ENCODE results near the gene VWF. TPM values are rescaled to one million over a fixed set of nuclear protein-coding genes. Genes with fewer than 3 reads are reported as not detected.

VWF gene
- total and polyA plus RNA-seq, 2 of the 4 experiments (the other 2 are of a cell fraction) = under 0.01 to 0.09 TPM

- Histone ChIP-seq H3K23ac (ENCODE audit: low read depth, low read length) (no peak overlapping the region), H2BK20ac (ENCODE audit: low read depth, low read length) (no peak overlapping the region), H3K9ac (ENCODE audit: low read depth, low read length) (no peak overlapping the region), H3K9me3 (ENCODE audit: control insufficient read depth, insufficient read depth, low read length) (no peaks in the 10 kb centered on the region), H4K91ac (ENCODE audit: insufficient read depth, low read depth, low read length) (no peak overlapping the region), H4K8ac (ENCODE audit: low read depth in 2 of 2, low read length in 2 of 2) (no peak overlapping the region), H3K4ac (ENCODE audit: low read depth, low read length) (no peak overlapping the region), H3K4me2 (ENCODE audit: low read depth, low read length) (no peak overlapping the region), H3K36me3 (ENCODE audit: control insufficient read depth, insufficient read depth, low read length) (no peaks in the 10 kb centered on the region), H3K4me1 (ENCODE audit: control insufficient read depth, insufficient read depth, low read length) (no peaks in the 10 kb centered on the region), H4K20me1 (ENCODE audit: insufficient read depth, low read length) (no peaks in the 10 kb centered on the region), H3K27me3 (ENCODE audit: control insufficient read depth, insufficient read depth, low read length) (peaks cover 21% of the 10 kb centered on the region), H3K18ac (ENCODE audit: low read depth, low read length) (no peak overlapping the region), H2AK9ac (replicated peaks; ENCODE audit: low read depth, low read length, poor library complexity) (no peak overlapping the region), H2BK15ac (ENCODE audit: low read depth, low read length) (no peak overlapping the region), H3K56ac (ENCODE audit: extremely low read depth, insufficient read depth, low read length) (no peak overlapping the region), H3K27ac (ENCODE audit: insufficient read depth, low read length) (no peak overlapping the region), H3K79me1 (ENCODE audit: low read depth in 1 of 2, low read length in 2 of 2) (no peaks in the 10 kb centered on the region), H2BK120ac (ENCODE audit: low read depth, low read length) (no peak overlapping the region), H4K5ac (ENCODE audit: low read depth, low read length) (no peak overlapping the region), H2AK5ac (ENCODE audit: low read depth, low read length) (no peak overlapping the region), H3K14ac (replicated peaks; ENCODE audit: low read depth, low read length) (no peak overlapping the region), H2BK5ac (ENCODE audit: low read depth, low read length, poor library complexity, severe bottlenecking) (no peak overlapping the region), H3K9me1 (ENCODE audit: insufficient read depth, low read length) (no peaks in the 10 kb centered on the region), H3K4me3 (ENCODE audit: insufficient read depth, low read depth, low read length) (no peak overlapping the region), H2AFZ (replicated peaks; ENCODE audit: low read length, poor library complexity) (no peak overlapping the region)
- no TSS peak for BruUV-seq (replicated peaks)
- dilution Hi-C loops (cut with HindIII; ENCODE audit: low sequenced_read_pairs, unreplicated experiment) (no loop called here), in situ Hi-C loops (cut with MboI; ENCODE audit: low sequenced_read_pairs) (loop anchor here (5.0 kb wide), 2 partner anchors 47 to 302 kb away; no protein-coding TSS in a partner anchor), intact Hi-C loops (cut with micrococcal nuclease) (loop anchor here (10.0 kb wide), 1 partner anchor 569 kb away; the partner anchor contains the start of gene IFFO1)
- DNase-seq = no peak
- TF ChIP-seq RAD21 (IDR thresholded peaks at IDR 0.05; ENCODE audit: low read length) = no peak
- no peak for TF ChIP-seq MXI1 (IDR thresholded peaks at IDR 0.05; ENCODE audit: borderline replicate concordance, low read depth, low read length)
- no peak for TF ChIP-seq RFX5 (IDR thresholded peaks at IDR 0.05; ENCODE audit: low read depth, low read length)
- no peak for TF ChIP-seq MAZ (IDR thresholded peaks at IDR 0.05; ENCODE audit: borderline replicate concordance, low read depth, low read length)
- no peak for TF ChIP-seq CTCF (conservative IDR thresholded peaks at IDR 0.05; ENCODE audit: low read depth, low read length)
- no peak for TF ChIP-seq CEBPB (IDR thresholded peaks at IDR 0.05; ENCODE audit: low read depth, low read length)
- no peak for TF ChIP-seq NFE2L2 (IDR thresholded peaks at IDR 0.05; ENCODE audit: low read depth, low read length)
- TF ChIP-seq RCOR1 (IDR thresholded peaks at IDR 0.05; ENCODE audit: insufficient replicate concordance, low read length) = no peak
- no peak for TF ChIP-seq ELK1 (IDR thresholded peaks at IDR 0.05; ENCODE audit: borderline replicate concordance, low read depth, low read length)
- ChIA-PET POLR2A (ENCODE audit: unreplicated experiment) (no interaction called here), CTCF (interaction anchor here (0.6 kb wide), 1 partner anchor 236 kb away, joined by 3 read pairs; no protein-coding TSS in a partner anchor)
- no peak for ATAC-seq (ENCODE audit: low read depth)
- WGBS, 2 experiments (ENCODE audit: extremely low coverage in 2 of 2, insufficient read length in 1 of 2) = 55% methylated on average over 7 of the region's 8 CpGs; no CpG with 5 or more reads in 1 of the 2 experiments
These were observed 139.0 kb downstream of the VWF start for GRCh38 chr12:5985471-5985870.

All from IMR-90 (cell line).